PC-3 (cell line): Measurements from ENCODE around the gene SPRR1A. TPM values are rescaled to one million over a fixed set of nuclear protein-coding genes. Genes with fewer than 3 reads are reported as not detected.

Source experiments
- ATAC-seq: fragments of 200-7000 bp; cut with Tn5 transposase; 2 replicates; pipeline ENCODE4 v1.9.1; 2020; ENCODE audit warnings: mild to moderate bottlenecking, moderate library complexity
- BruUV-seq: library from RNA; stranded (reverse); fragments of 400-500 nt; replicated peaks from 2 replicates; lab custom pipeline; 2021; lab: Mats Ljungman, UMichigan
- CTCF ChIA-PET: fragments of 300-600 bp; sonication (Branson Sonifier 250); formaldehyde crosslinking; loops from one replicate; lab custom pipeline; 2022; ENCODE audit warnings: antibody characterized with exemption; lab: Charles Lee
- POLR2A ChIA-PET: fragments of 300-600 bp; sonication (Branson Sonifier 250); formaldehyde crosslinking; loops from one replicate; lab custom pipeline; 2022; ENCODE audit warnings: antibody characterized with exemption; ENCODE audit not compliant: unreplicated experiment; lab: Charles Lee
- DNase-seq: peaks from one replicate; pipeline ENCODE4 v3.0.0-alpha.2; 2015
- H2AFZ ChIP-seq: fragments of 300-600 bp; sonication (generic); 2 replicates; pipeline ENCODE4 v1.6.0; 2016; ENCODE audit warnings: antibody characterized with exemption, low read length
- H3F3A ChIP-seq: fragments of 300-600 bp; sonication (generic); one replicate; pipeline ENCODE4 v1.6.0; 2017; ENCODE audit warnings: antibody characterized with exemption, low read length, control low read depth, mild to moderate bottlenecking; ENCODE audit not compliant: unreplicated experiment
- H3K27ac ChIP-seq: fragments of 300-600 bp; sonication (generic); 2 replicates; pipeline ENCODE4 v1.5.1; 2016; ENCODE audit warnings: mild to moderate bottlenecking, low read length
- H3K27me3 ChIP-seq: fragments of 300-600 bp; sonication (generic); 2 replicates; pipeline ENCODE4 v1.6.1; 2016; ENCODE audit warnings: low read length, mixed read lengths
- H3K36me3 ChIP-seq: fragments of 300-600 bp; sonication (generic); 2 replicates; pipeline ENCODE4 v1.6.1; 2016; ENCODE audit warnings: low read depth, mixed run types, low read length, mixed read lengths
- H3K4me1 ChIP-seq: fragments of 300-600 bp; sonication (generic); 2 replicates; pipeline ENCODE4 v1.5.1; 2016; ENCODE audit warnings: low read length; ENCODE audit not compliant: insufficient read depth
- H3K4me2 ChIP-seq: fragments of 300-600 bp; sonication (generic); 2 replicates; pipeline ENCODE4 v1.6.0; 2016; ENCODE audit warnings: low read length
- H3K4me3 ChIP-seq: fragments of 300-600 bp; sonication (generic); 2 replicates; pipeline ENCODE4 v1.5.1; 2016; ENCODE audit warnings: mild to moderate bottlenecking, low read length, mixed read lengths
- H3K79me2 ChIP-seq: fragments of 300-600 bp; sonication (generic); 2 replicates; pipeline ENCODE4 v1.6.1; 2017; ENCODE audit warnings: low read length, mixed read lengths
- H3K9ac ChIP-seq: fragments of 300-600 bp; sonication (generic); 2 replicates; pipeline ENCODE4 v1.6.0; 2016; ENCODE audit warnings: mild to moderate bottlenecking, low read length
- H3K9me2 ChIP-seq: fragments of 300-600 bp; sonication (generic); replicated peaks from 2 replicates; pipeline ENCODE4 v1.6.1; 2016; ENCODE audit warnings: mixed run types, low read length, mixed read lengths
- H3K9me3 ChIP-seq: fragments of 300-600 bp; sonication (generic); 2 replicates; pipeline ENCODE4 v1.6.1; 2016; ENCODE audit warnings: low read length, mixed read lengths
- H4K20me1 ChIP-seq: fragments of 300-600 bp; sonication (generic); 2 replicates; pipeline ENCODE4 v1.6.1; 2016; ENCODE audit warnings: low read length, mixed read lengths
- EZH2 ChIP-seq: fragments of 300-600 bp; sonication (generic); IDR thresholded peaks from one replicate; pipeline ENCODE4 v1.6.1; 2017; ENCODE audit warnings: antibody characterized with exemption, mild to moderate bottlenecking, low read length; ENCODE audit not compliant: unreplicated experiment
- EZH2phosphoT487 ChIP-seq: fragments of 300-600 bp; sonication (generic); IDR thresholded peaks from 2 replicates; pipeline ENCODE4 v1.6.1; 2018; ENCODE audit warnings: mild to moderate bottlenecking, antibody characterized with exemption, low read length, borderline replicate concordance
- intact Hi-C: fragments of 100-400 bp; cut with micrococcal nuclease; formaldehyde crosslinking; loops from 2 replicates; pipeline ENCODE4 v1.9.0; 2023
- total RNA-seq: library from RNA; depleted of rRNA; stranded (reverse); fragments of >200 nt; gene quantifications from 2 replicates; pipeline ENCODE4 v1.2.3, GENCODE V29; 2014
- TF ChIP-seq, protein P1 (sequence below): fragments of 300-600 bp; sonication (generic); conservative IDR thresholded peaks from 2 replicates; pipeline ENCODE4 v1.5.1; 2017; ENCODE audit warnings: antibody characterized with exemption, low read depth, mild to moderate bottlenecking, low read length

The SPRR1A gene
- total RNA-seq, 1 experiment from 2014 or later: not detected

DNA sequence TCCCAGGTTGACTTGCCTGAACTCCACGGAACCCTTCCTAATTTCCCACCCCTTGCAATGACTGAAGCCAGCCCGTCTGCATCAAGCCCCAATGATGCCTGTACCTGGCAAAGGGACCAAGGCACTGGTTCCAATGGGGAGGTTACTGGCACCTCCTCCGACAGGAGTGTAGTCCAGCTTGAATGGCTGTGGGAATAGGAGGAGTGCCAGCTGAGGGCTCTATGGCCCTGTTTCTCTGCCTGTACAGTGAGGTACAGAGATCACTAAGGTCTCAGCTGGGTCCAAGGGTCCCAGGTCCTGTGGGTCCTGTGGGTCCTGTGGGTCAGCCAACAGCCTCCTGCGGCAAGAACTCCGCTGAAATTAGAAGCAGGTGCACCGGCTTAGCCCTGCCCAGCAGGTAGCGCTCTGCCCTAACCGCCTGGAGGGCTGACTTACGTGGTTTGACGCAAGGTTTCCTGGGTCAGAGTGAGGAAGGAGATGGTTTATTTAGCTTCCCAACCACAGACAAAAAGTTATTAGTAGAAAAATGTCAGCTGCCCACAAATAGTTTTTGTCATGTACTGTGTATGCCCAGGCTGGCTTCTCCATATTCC, 23.3 kb upstream of the SPRR1A start:
- Histone ChIP-seq H3K9me2 (no peaks in the 10 kb centered on the region), H3K36me3 (no peaks in the 10 kb centered on the region), H3K4me1 (no peaks in the 10 kb centered on the region), H3K27me3 (peaks cover 26% of the 10 kb centered on the region), H2AFZ (no peak overlapping the region), H3K9me3 (no peaks in the 10 kb centered on the region), H3K4me2 (no peak overlapping the region), H3F3A (no peaks in the 10 kb centered on the region), H4K20me1 (no peaks in the 10 kb centered on the region), H3K27ac (no peak overlapping the region), H3K79me2 (no peaks in the 10 kb centered on the region), H3K9ac (no peak overlapping the region), H3K4me3 (no peak overlapping the region)
- intact Hi-C loops: no loop called here
- BruUV-seq: no TSS peak
- CTCF ChIA-PET: no interaction called here
- DNase-seq (peak; percentile 33), ATAC-seq (no peak)
- POLR2A ChIA-PET: no interaction called here
- TF ChIP-seq, protein P1, sequence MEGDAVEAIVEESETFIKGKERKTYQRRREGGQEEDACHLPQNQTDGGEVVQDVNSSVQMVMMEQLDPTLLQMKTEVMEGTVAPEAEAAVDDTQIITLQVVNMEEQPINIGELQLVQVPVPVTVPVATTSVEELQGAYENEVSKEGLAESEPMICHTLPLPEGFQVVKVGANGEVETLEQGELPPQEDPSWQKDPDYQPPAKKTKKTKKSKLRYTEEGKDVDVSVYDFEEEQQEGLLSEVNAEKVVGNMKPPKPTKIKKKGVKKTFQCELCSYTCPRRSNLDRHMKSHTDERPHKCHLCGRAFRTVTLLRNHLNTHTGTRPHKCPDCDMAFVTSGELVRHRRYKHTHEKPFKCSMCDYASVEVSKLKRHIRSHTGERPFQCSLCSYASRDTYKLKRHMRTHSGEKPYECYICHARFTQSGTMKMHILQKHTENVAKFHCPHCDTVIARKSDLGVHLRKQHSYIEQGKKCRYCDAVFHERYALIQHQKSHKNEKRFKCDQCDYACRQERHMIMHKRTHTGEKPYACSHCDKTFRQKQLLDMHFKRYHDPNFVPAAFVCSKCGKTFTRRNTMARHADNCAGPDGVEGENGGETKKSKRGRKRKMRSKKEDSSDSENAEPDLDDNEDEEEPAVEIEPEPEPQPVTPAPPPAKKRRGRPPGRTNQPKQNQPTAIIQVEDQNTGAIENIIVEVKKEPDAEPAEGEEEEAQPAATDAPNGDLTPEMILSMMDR: peak; percentile 59
- TF ChIP-seq EZH2: no peak

DNA sequence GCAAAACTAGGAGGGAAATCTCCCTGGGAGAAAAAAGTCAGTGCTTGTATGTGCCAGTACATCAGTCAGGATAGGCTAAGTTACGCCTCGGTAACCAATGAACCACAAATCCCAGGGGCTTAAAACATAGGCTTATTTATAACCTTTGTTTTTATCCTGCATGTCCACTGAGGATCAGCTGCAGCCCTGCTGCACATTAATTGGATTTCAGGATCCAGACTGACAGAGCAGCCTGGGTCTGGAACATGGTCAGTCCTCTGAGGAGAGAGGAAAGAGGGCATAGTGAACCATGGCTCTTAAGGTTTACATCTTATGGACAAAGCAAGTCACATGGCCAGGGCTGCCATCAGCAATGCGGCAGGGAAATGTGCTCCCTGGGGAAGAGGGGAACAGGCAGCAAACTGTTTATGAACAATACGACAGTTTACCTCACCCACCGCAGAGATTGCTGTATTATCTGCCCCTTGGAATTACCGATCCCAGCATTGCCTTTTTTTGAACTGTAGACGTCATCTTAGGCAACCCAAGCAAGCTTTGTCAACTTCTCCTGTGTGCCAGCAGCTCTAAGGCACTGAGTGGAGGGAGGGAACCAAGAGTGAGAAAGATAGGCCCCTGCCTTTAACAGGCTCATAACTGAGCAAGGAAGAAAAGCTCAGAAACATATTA, 22.5 kb upstream of the SPRR1A start:
- ATAC-seq: no peak
- H3K9ac ChIP-seq: no peak overlapping the region
- H2AFZ ChIP-seq: no peak overlapping the region
- no peaks in the 10 kb centered on the region for H3F3A ChIP-seq
- no peaks in the 10 kb centered on the region for H3K9me3 ChIP-seq
- no peaks in the 10 kb centered on the region for H3K9me2 ChIP-seq
- POLR2A ChIA-PET: no interaction called here
- CTCF ChIA-PET: no interaction called here
- no peak for DNase-seq
- no peaks in the 10 kb centered on the region for H3K36me3 ChIP-seq
- TF ChIP-seq, protein P1: no peak
- no peak for TF ChIP-seq EZH2
- TF ChIP-seq EZH2phosphoT487: no peak
- H3K4me2 ChIP-seq: no peak overlapping the region
- no peaks in the 10 kb centered on the region for H4K20me1 ChIP-seq
- H3K4me3 ChIP-seq: no peak overlapping the region
- intact Hi-C loops: no loop called here
- no TSS peak for BruUV-seq
- H3K27me3 ChIP-seq: peaks cover 27% of the 10 kb centered on the region
- H3K4me1 ChIP-seq: no peaks in the 10 kb centered on the region
- no peak overlapping the region for H3K27ac ChIP-seq
- no peaks in the 10 kb centered on the region for H3K79me2 ChIP-seq

- Histone ChIP-seq H3K27me3 (peaks cover 27% of the 10 kb centered on the region), H4K20me1 (no peaks in the 10 kb centered on the region), H3K4me1 (peaks cover 9% of the 10 kb centered on the region; the same call in 1 of the 2 replicates), H3F3A (no peaks in the 10 kb centered on the region), H3K9me3 (no peaks in the 10 kb centered on the region), H3K36me3 (no peaks in the 10 kb centered on the region), H3K9me2 (no peaks in the 10 kb centered on the region), H3K27ac (no peak overlapping the region), H3K4me3 (no peak overlapping the region), H3K4me2 (no peak overlapping the region), H3K9ac (no peak overlapping the region), H2AFZ (no peak overlapping the region), H3K79me2 (no peaks in the 10 kb centered on the region)
- TF ChIP-seq EZH2: no peak
- TF ChIP-seq, protein P1: no peak
- no peak for TF ChIP-seq EZH2phosphoT487
- POLR2A ChIA-PET: no interaction called here
- no TSS peak for BruUV-seq
- DNase-seq: no peak
- intact Hi-C loops: no loop called here
- CTCF ChIA-PET: no interaction called here
- no peak for ATAC-seq
These were observed 20.9 kb upstream of the SPRR1A start for GRCh38 chr1:152962876-152963415.
